Activated T-helper 1 cell treated with Interleukin-2 at 50 U/mL for 16 hours (primary cell): ENCODE data around the gene MEI4.
"Not testable (repeated sequence)": the region's sequence is repeated elsewhere in the genome, so short reads cannot be mapped to it uniquely, and the experiment has no call there.

Experiments
- DNase-seq: peaks from one replicate; pipeline ENCODE4 v3.0.0-alpha.2; 2020; ENCODE audit warnings: low read depth

The MEI4 gene

GRCh38 chr6:77816766-77817270 lies 164.0 kb downstream of the MEI4 start:
- DNase-seq = no peak

GRCh38 chr6:77822265-77822664 lies 169.4 kb downstream of the MEI4 start:
- no peak for DNase-seq

GRCh38 chr6:77825204-77825603 lies 172.4 kb downstream of the MEI4 start:
- DNase-seq = no peak

- DNase-seq = no peak
These were observed 176.9 kb downstream of the MEI4 start for GRCh38 chr6:77829736-77830135.

- not testable (repeated sequence) for DNase-seq
These were observed 180.9 kb downstream of the MEI4 start for GRCh38 chr6:77833749-77834148.

GRCh38 chr6:77834591-77834996 lies 181.8 kb downstream of the MEI4 start:
- DNase-seq = no peak

- no peak for DNase-seq
These were observed 184.4 kb downstream of the MEI4 start for GRCh38 chr6:77837034-77837784.

- no peak for DNase-seq
These were observed 186.5 kb downstream of the MEI4 start for GRCh38 chr6:77839292-77839691.

- no peak for DNase-seq
These were observed 192.0 kb downstream of the MEI4 start for GRCh38 chr6:77844822-77845221.

GRCh38 chr6:77853401-77853800 lies 200.6 kb downstream of the MEI4 start:
- no peak for DNase-seq

GRCh38 chr6:77856391-77856790 lies 203.6 kb downstream of the MEI4 start:
- no peak for DNase-seq

- no peak for DNase-seq
These were observed 204.6 kb downstream of the MEI4 start for GRCh38 chr6:77857421-77857820.

- DNase-seq = no peak
These were observed 223.5 kb downstream of the MEI4 start for GRCh38 chr6:77876300-77876699.

GRCh38 chr6:77879527-77879926 lies 226.7 kb downstream of the MEI4 start:
- DNase-seq = no peak

- no peak for DNase-seq
These were observed 227.7 kb downstream of the MEI4 start for GRCh38 chr6:77880501-77880900.

GRCh38 chr6:77883851-77884250 lies 231.0 kb downstream of the MEI4 start:
- DNase-seq = no peak

GRCh38 chr6:77893391-77893790 lies 240.6 kb downstream of the MEI4 start:
- DNase-seq = no peak

GRCh38 chr6:77906070-77906469 lies 253.2 kb downstream of the MEI4 start:
- no peak for DNase-seq

- DNase-seq = no peak
These were observed 258.0 kb downstream of the MEI4 start for GRCh38 chr6:77910826-77911225.

GRCh38 chr6:77926198-77926751 lies 273.4 kb downstream of the MEI4 start:
- DNase-seq = no peak

- DNase-seq = no peak
These were observed 277.5 kb downstream of the MEI4 start for GRCh38 chr6:77930382-77930781.

GRCh38 chr6:77930952-77931351 lies 278.1 kb downstream of the MEI4 start:
- DNase-seq = no peak

- DNase-seq = no peak
These were observed 309.2 kb downstream of the MEI4 start for GRCh38 chr6:77962070-77962469.

- DNase-seq = no peak
These were observed 312.6 kb downstream of the MEI4 start for GRCh38 chr6:77965449-77965848.
